Measurements from ENCODE around the gene ANKFY1. TPM values are rescaled to one million over a fixed set of nuclear protein-coding genes. Genes with fewer than 3 reads are reported as not detected.

The ANKFY1 gene
- total RNA-seq, 1 experiment from 2014 or later: 38.9 TPM

- POLR2A ChIA-PET: no interaction called here
- ATAC-seq: no peak
These were observed 89.2 kb downstream of the ANKFY1 start for GRCh38 chr17:4174556-4174955.

More at GRCh38 chr17:4174556-4174955, 89.2 kb downstream of the ANKFY1 start:
- Histone ChIP-seq H2AFZ (ENCODE audit: low read depth, low read length, poor library complexity, severe bottlenecking) (no peak overlapping the region), H3K4me3 (replicated peaks in 1 of 2; ENCODE audit: low read depth in 1 of 2, low read length in 2 of 2) (no peak overlapping the region), H3K4me2 (ENCODE audit: low read length) (no peak overlapping the region), H3K79me2 (ENCODE audit: insufficient read depth, low read length) (no peaks in the 10 kb centered on the region), H3K9ac (ENCODE audit: low read length) (no peak overlapping the region), H3K9me3 (ENCODE audit: control insufficient read depth in 1 of 2, insufficient read depth in 1 of 2, low read depth in 1 of 2, low read length in 2 of 2) (no peaks in the 10 kb centered on the region), H3K27ac (ENCODE audit: low read depth, low read length) (no peak overlapping the region), H3K4me1 (ENCODE audit: control insufficient read depth in 1 of 2, insufficient read depth in 2 of 2, low read length in 2 of 2) (no peaks in the 10 kb centered on the region), H4K20me1 (ENCODE audit: insufficient read depth) (no peaks in the 10 kb centered on the region), H3K36me3 (ENCODE audit: control insufficient read depth in 1 of 2, insufficient read depth in 2 of 2, low read length in 2 of 2) (peaks cover 50 to 51% of the 10 kb centered on the region in 2 experiments), H3K27me3 (ENCODE audit: insufficient read depth, low read length) (no peaks in the 10 kb centered on the region), H3K9me2 (ENCODE audit: insufficient read depth) (no peaks in the 10 kb centered on the region)
- intact Hi-C loops (cut with micrococcal nuclease): no loop called here
- CTCF ChIA-PET: no interaction called here
- TF ChIP-seq RAD21 (IDR thresholded peaks at IDR 0.05; ENCODE audit: low read depth) (no peak), ZBTB33 (IDR thresholded peaks at IDR 0.05; ENCODE audit: extremely low read depth, insufficient replicate concordance, low read length) (no peak), POLR2A (IDR thresholded peaks at IDR 0.05; ENCODE audit: borderline replicate concordance, extremely low read depth, insufficient read depth, insufficient read length) (no peak), ZNF274 (IDR thresholded peaks at IDR 0.05; ENCODE audit: low read depth, low read length) (no peak), SP1 (IDR thresholded peaks at IDR 0.05; ENCODE audit: low read depth) (no peak), MAX (IDR thresholded peaks at IDR 0.05) (no peak), CEBPB (IDR thresholded peaks at IDR 0.05; ENCODE audit: low read depth) (no peak), POLR2AphosphoS5 (IDR thresholded peaks at IDR 0.05; ENCODE audit: low read depth, low read length) (no peak), TCF7L2 (IDR thresholded peaks at IDR 0.05; ENCODE audit: borderline replicate concordance, extremely low read depth, insufficient read depth, insufficient read length) (no peak), CTCF (IDR thresholded peaks at IDR 0.05 in 2 of 3, conservative IDR thresholded peaks at IDR 0.05 in 1 of 3; ENCODE audit: borderline replicate concordance in 1 of 3, insufficient read depth in 1 of 3, low read depth in 2 of 3, low read length in 2 of 3) (no peak), YY1 (IDR thresholded peaks at IDR 0.05; ENCODE audit: extremely low read depth, insufficient replicate concordance, low read depth, low read length) (no peak), FOSL1 (IDR thresholded peaks at IDR 0.05; ENCODE audit: low read depth) (no peak), SIN3A (IDR thresholded peaks at IDR 0.05; ENCODE audit: low read depth) (no peak), EGR1 (IDR thresholded peaks at IDR 0.05; ENCODE audit: low read depth) (no peak), ATF3 (IDR thresholded peaks at IDR 0.05) (no peak)
- DNase-seq (ENCODE audit: low read depth, low spot score): no peak
- BruUV-seq (replicated peaks): no TSS peak
- RAD21 ChIA-PET (ENCODE audit: low non-redundant PET in 1 of 2, low total read pairs in 2 of 2, uncharacterized antibody in 2 of 2, unreplicated experiment in 2 of 2): no interaction called here

All from HCT116 (cell line).